HepG2 (cell line): ENCODE measurements around the gene WBP1. TPM values are rescaled to one million over a fixed set of nuclear protein-coding genes. Genes with fewer than 3 reads are reported as not detected.

ENCODE experiments used
- ELF3 ChIP-seq: IDR thresholded peaks from 2 replicates; pipeline ENCODE4 v1.6.1; 2016; ENCODE audit warnings: missing genetic modification reagents, missing compliant biosample characterization
- FOSL2 ChIP-seq: sonication (generic); formaldehyde crosslinking; IDR thresholded peaks from 2 replicates; pipeline ENCODE4 v1.4.0; 2020; ENCODE audit warnings: missing genetic modification reagents
- GATAD1 ChIP-seq: IDR thresholded peaks from 2 replicates; pipeline ENCODE4 v1.6.1; 2016; ENCODE audit warnings: missing genetic modification reagents, missing compliant biosample characterization
- GTF2F1 ChIP-seq: fragments of 150-350 bp; IDR thresholded peaks from 2 replicates; pipeline ENCODE4 v1.6.1; 2014; ENCODE audit warnings: low read length
- HIVEP1 ChIP-seq: sonication (generic); formaldehyde crosslinking; IDR thresholded peaks from 2 replicates; pipeline ENCODE4 v1.4.0; 2020; ENCODE audit warnings: mild to moderate bottlenecking, missing genetic modification reagents
- JUND ChIP-seq: sonication (generic); formaldehyde crosslinking; IDR thresholded peaks from 2 replicates; pipeline ENCODE4 v1.8.0; 2022; ENCODE audit warnings: mild to moderate bottlenecking, missing genetic modification reagents
- MEIS1 ChIP-seq: sonication (generic); formaldehyde crosslinking; IDR thresholded peaks from 2 replicates; pipeline ENCODE4 v1.9.0; 2021; ENCODE audit warnings: mild to moderate bottlenecking, missing genetic modification reagents, moderate library complexity, borderline replicate concordance
- MEIS2 ChIP-seq: sonication (generic); formaldehyde crosslinking; IDR thresholded peaks from 2 replicates; pipeline ENCODE4 v1.9.0; 2021; ENCODE audit warnings: mild to moderate bottlenecking, missing genetic modification reagents
- MNT ChIP-seq: fragments of 450-650 bp; IDR thresholded peaks from 2 replicates; pipeline ENCODE4 v1.6.1; 2016
- MYC ChIP-seq: sonication (generic); formaldehyde crosslinking; IDR thresholded peaks from 2 replicates; pipeline ENCODE4 v1.9.0; 2021; ENCODE audit warnings: missing genetic modification reagents, borderline replicate concordance
- PAWR ChIP-seq: sonication (generic); formaldehyde crosslinking; IDR thresholded peaks from 2 replicates; pipeline ENCODE4 v1.4.0; 2020; ENCODE audit warnings: missing genetic modification reagents, mild to moderate bottlenecking, borderline replicate concordance
- SPEN ChIP-seq: sonication (generic); formaldehyde crosslinking; IDR thresholded peaks from 2 replicates; pipeline ENCODE4 v1.5.1; 2020; ENCODE audit warnings: low read depth, mild to moderate bottlenecking, missing genetic modification reagents
- ZBTB1 ChIP-seq: sonication (generic); formaldehyde crosslinking; IDR thresholded peaks from 2 replicates; pipeline ENCODE4 v1.4.0; 2020; ENCODE audit warnings: missing genetic modification reagents, borderline replicate concordance
- ZBTB37 ChIP-seq: sonication (generic); formaldehyde crosslinking; IDR thresholded peaks from 2 replicates; pipeline ENCODE4 v1.4.0; 2020; ENCODE audit warnings: mild to moderate bottlenecking, missing genetic modification reagents
- ZBTB44 ChIP-seq: sonication (generic); formaldehyde crosslinking; IDR thresholded peaks from 2 replicates; pipeline ENCODE4 v1.4.0; 2020; ENCODE audit warnings: missing genetic modification reagents
- ZC3H13 ChIP-seq: sonication (generic); formaldehyde crosslinking; IDR thresholded peaks from 2 replicates; pipeline ENCODE4 v1.8.1; 2023; ENCODE audit warnings: mild to moderate bottlenecking, missing genetic modification reagents, moderate library complexity
- ZFP82 ChIP-seq: sonication (generic); formaldehyde crosslinking; IDR thresholded peaks from 2 replicates; pipeline ENCODE4 v1.5.1; 2020; ENCODE audit warnings: mild to moderate bottlenecking, missing genetic modification reagents, borderline replicate concordance
- ZNF136 ChIP-seq: sonication (generic); formaldehyde crosslinking; IDR thresholded peaks from 2 replicates; pipeline ENCODE4 v1.8.1; 2022; ENCODE audit warnings: low read depth, mild to moderate bottlenecking, moderate library complexity, missing genetic modification reagents
- ZNF33A ChIP-seq: sonication (generic); formaldehyde crosslinking; IDR thresholded peaks from 2 replicates; pipeline ENCODE4 v1.5.1; 2020; ENCODE audit warnings: missing genetic modification reagents, mild to moderate bottlenecking, moderate library complexity, borderline replicate concordance
- ZNF572 ChIP-seq: sonication (generic); formaldehyde crosslinking; IDR thresholded peaks from 2 replicates; pipeline ENCODE4 v1.5.1; 2020; ENCODE audit warnings: mild to moderate bottlenecking, missing genetic modification reagents
- ZSCAN20 ChIP-seq: sonication (generic); formaldehyde crosslinking; IDR thresholded peaks from 2 replicates; pipeline ENCODE4 v1.4.0; 2020; ENCODE audit warnings: missing genetic modification reagents, mild to moderate bottlenecking, borderline replicate concordance
- polyA plus RNA-seq, 8 experiments: library from polyadenylated mRNA; depleted of rRNA in 3 of 8; stranded (reverse) in 7 of 8; unstranded in 1 of 8; fragments of >200 nt; fragmentation: Illumina TruSeq in 4 of 8; extraction: Trizol in 4 of 8; gene quantifications; 2 replicates each; pipeline versions ENCODE4 v1.2.1 to v1.2.3, GENCODE V29; 2011 to 2016; ENCODE audit warnings: low read depth in 4 of 8, missing spikeins in 1 of 8, mixed read lengths in 1 of 8; ENCODE audit not compliant: insufficient read depth in 1 of 8
- total RNA-seq, 5 experiments: library from RNA; depleted of rRNA; stranded (reverse); fragments of >200 nt; fragmentation: Illumina TruSeq; extraction: Trizol; gene quantifications; 2 replicates each; pipeline ENCODE4 v1.2.3, GENCODE V29; 2016; ENCODE audit warnings: low read depth in 1 of 5
- TF ChIP-seq, protein P1 (sequence below): sonication (generic); formaldehyde crosslinking; IDR thresholded peaks from 2 replicates; pipeline ENCODE4 v1.4.0; 2020; ENCODE audit warnings: missing genetic modification reagents

Gene WBP1
- total and polyA plus RNA-seq, 2 of the 13 experiments (the other 11 are each of a cell fraction or from before 2014, with no cell fraction given): 38.8 to 85.7 TPM

GRCh38 chr2:74440378-74441169 is 17.7 kb upstream of the WBP1 start (continued):
- TF ChIP-seq MYC (CRISPR knock-in tag) (peak; percentile 92), ZBTB44 (CRISPR knock-in tag) (0 out of 2 replicates have a peak, but pooled peaks have one; percentile 28), ZNF572 (CRISPR knock-in tag) (no peak), MEIS2 (CRISPR knock-in tag) (0 out of 2 replicates have a peak, but pooled peaks have one; percentile 57), ZSCAN20 (CRISPR knock-in tag) (peak; percentile 71), MNT (no peak), HIVEP1 (CRISPR knock-in tag) (peak; percentile 98), ELF3 (CRISPR knock-in tag) (peak; percentile 94), ZFP82 (no peak), JUND (CRISPR knock-in tag) (peak; percentile 76; the same call in 1 of the 2 replicates), ZBTB1 (CRISPR knock-in tag) (no peak), GATAD1 (peak; percentile 44; the same call in 1 of the 2 replicates), MEIS1 (no peak), SPEN (peak; percentile 88), FOSL2 (peak; percentile 88), GTF2F1 (no peak), PAWR (CRISPR knock-in tag) (0 out of 2 replicates have a peak, but pooled peaks have one; percentile 68), ZNF136 (CRISPR knock-in tag) (no peak; the same call in 1 of the 2 replicates), ZC3H13 (peak; percentile 96), ZNF33A (CRISPR knock-in tag) (no peak), ZBTB37 (CRISPR knock-in tag) (peak; percentile 8; the same call in 1 of the 2 replicates)
- TF ChIP-seq, protein P1, sequence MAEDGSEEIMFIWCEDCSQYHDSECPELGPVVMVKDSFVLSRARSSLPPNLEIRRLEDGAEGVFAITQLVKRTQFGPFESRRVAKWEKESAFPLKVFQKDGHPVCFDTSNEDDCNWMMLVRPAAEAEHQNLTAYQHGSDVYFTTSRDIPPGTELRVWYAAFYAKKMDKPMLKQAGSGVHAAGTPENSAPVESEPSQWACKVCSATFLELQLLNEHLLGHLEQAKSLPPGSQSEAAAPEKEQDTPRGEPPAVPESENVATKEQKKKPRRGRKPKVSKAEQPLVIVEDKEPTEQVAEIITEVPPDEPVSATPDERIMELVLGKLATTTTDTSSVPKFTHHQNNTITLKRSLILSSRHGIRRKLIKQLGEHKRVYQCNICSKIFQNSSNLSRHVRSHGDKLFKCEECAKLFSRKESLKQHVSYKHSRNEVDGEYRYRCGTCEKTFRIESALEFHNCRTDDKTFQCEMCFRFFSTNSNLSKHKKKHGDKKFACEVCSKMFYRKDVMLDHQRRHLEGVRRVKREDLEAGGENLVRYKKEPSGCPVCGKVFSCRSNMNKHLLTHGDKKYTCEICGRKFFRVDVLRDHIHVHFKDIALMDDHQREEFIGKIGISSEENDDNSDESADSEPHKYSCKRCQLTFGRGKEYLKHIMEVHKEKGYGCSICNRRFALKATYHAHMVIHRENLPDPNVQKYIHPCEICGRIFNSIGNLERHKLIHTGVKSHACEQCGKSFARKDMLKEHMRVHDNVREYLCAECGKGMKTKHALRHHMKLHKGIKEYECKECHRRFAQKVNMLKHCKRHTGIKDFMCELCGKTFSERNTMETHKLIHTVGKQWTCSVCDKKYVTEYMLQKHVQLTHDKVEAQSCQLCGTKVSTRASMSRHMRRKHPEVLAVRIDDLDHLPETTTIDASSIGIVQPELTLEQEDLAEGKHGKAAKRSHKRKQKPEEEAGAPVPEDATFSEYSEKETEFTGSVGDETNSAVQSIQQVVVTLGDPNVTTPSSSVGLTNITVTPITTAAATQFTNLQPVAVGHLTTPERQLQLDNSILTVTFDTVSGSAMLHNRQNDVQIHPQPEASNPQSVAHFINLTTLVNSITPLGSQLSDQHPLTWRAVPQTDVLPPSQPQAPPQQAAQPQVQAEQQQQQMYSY: peak; percentile 94
